Measurements from ENCODE around the gene SSBP2.

GRCh38 chr5:81513982-81514381 lies 236.9 kb downstream of the SSBP2 start:
- TF ChIP-seq TCF12 (IDR thresholded peaks at IDR 0.05; ENCODE audit: low read depth) = no peak
- TF ChIP-seq TEAD4 (IDR thresholded peaks at IDR 0.05) = no peak
- no peak for TF ChIP-seq REST (IDR thresholded peaks at IDR 0.05; ENCODE audit: low read depth)
- no peak for TF ChIP-seq FOXM1 (IDR thresholded peaks at IDR 0.05; ENCODE audit: borderline replicate concordance, low read depth)
- no peak for TF ChIP-seq NFIC (IDR thresholded peaks at IDR 0.05)

Measured in Ishikawa (cell line).